Tibial nerve (tissue), 4 donors: ENCODE measurements around the gene RASSF6. TPM values are rescaled to one million over a fixed set of nuclear protein-coding genes. Genes with fewer than 3 reads are reported as not detected.
"Not testable (repeated sequence)": the region's sequence is repeated elsewhere in the genome, so short reads cannot be mapped to it uniquely, and the experiment has no call there.

Experiments used
- DNase-seq, 2 donors: peaks; one replicate each; pipeline ENCODE4 v3.0.0-alpha.2; 2019; ENCODE audit warnings: low spot score in 2 of 2
- H3K27ac ChIP-seq, 4 donors: fragments of 200-600 bp; sonication (generic) in 3 of 4; one replicate each; pipeline ENCODE4 v1.5.1; 2017 to 2019; ENCODE audit warnings: mild to moderate bottlenecking in 1 of 4
- H3K27me3 ChIP-seq, 2 donors: fragments of 200-600 bp; sonication (generic) in 1 of 2; one replicate each; pipeline versions ENCODE4 v1.5.1 to v1.6.0; 2017 to 2019
- H3K36me3 ChIP-seq, 3 donors: fragments of 200-600 bp; sonication (generic); one replicate each; pipeline ENCODE4 v1.5.1; 2018 to 2019
- H3K4me1 ChIP-seq, 4 donors: fragments of 200-600 bp; sonication (generic) in 3 of 4; one replicate each; pipeline ENCODE4 v1.5.1; 2017 to 2019
- H3K4me3 ChIP-seq, 4 donors: fragments of 200-600 bp; sonication (generic) in 3 of 4; one replicate each; pipeline ENCODE4 v1.5.1; 2017 to 2019; ENCODE audit warnings: mild to moderate bottlenecking in 1 of 4, moderate library complexity in 1 of 4
- H3K9me3 ChIP-seq, 4 donors: fragments of 200-600 bp; sonication (generic) in 3 of 4; one replicate each; pipeline ENCODE4 v1.5.1; 2017 to 2019
- EP300 ChIP-seq, 2 donors: sonication (generic); formaldehyde crosslinking; IDR thresholded peaks; one replicate each; pipeline ENCODE4 v1.6.1; 2017; ENCODE audit warnings: antibody characterized with exemption in 2 of 2, mild to moderate bottlenecking in 1 of 2
- POLR2A ChIP-seq, 2 donors: fragments of 450-650 bp; IDR thresholded peaks; one replicate each; pipeline ENCODE4 v1.6.1; 2017; ENCODE audit warnings: antibody characterized with exemption in 2 of 2, mild to moderate bottlenecking in 2 of 2, moderate library complexity in 2 of 2
- WGBS, 2 donors: methylation state at CpG; one replicate each; pipeline ENCODE4 v1.1.5; 2018; 5-methylcytosine and 5-hydroxymethylcytosine counted together
- total RNA-seq, 4 donors: library from RNA; depleted of rRNA; stranded (reverse); fragments of >200 nt; gene quantifications; one replicate each; pipeline ENCODE4 v1.1.0, GENCODE V29; 2016
- TF ChIP-seq, protein P1 (sequence below), 5 experiments: fragments of 200-600 bp in 3 of 5; fragments of 450-650 bp in 2 of 5; sonication (generic) in 3 of 5; IDR thresholded peaks; one replicate each; pipeline ENCODE4 v1.5.1; 2016 to 2019; ENCODE audit warnings: antibody characterized with exemption in 5 of 5, mild to moderate bottlenecking in 3 of 5, moderate library complexity in 2 of 5

The RASSF6 gene
- total RNA-seq, 4 donors from 2014 or later: not detected

GRCh38 chr4:73575660-73576059, 44.6 kb downstream of the RASSF6 start:
- Histone ChIP-seq H3K4me3 (no peak overlapping the region), H3K36me3 (no peaks in the 10 kb centered on the region), H3K9me3 (no peaks in the 10 kb centered on the region), H3K27ac (no peak overlapping the region), H3K27me3 (no peaks in the 10 kb centered on the region), H3K4me1 (peaks cover 0 to 5% (median 0%) of the 10 kb centered on the region in 4 donors)
- DNase-seq: no peak
- TF ChIP-seq, protein P1, sequence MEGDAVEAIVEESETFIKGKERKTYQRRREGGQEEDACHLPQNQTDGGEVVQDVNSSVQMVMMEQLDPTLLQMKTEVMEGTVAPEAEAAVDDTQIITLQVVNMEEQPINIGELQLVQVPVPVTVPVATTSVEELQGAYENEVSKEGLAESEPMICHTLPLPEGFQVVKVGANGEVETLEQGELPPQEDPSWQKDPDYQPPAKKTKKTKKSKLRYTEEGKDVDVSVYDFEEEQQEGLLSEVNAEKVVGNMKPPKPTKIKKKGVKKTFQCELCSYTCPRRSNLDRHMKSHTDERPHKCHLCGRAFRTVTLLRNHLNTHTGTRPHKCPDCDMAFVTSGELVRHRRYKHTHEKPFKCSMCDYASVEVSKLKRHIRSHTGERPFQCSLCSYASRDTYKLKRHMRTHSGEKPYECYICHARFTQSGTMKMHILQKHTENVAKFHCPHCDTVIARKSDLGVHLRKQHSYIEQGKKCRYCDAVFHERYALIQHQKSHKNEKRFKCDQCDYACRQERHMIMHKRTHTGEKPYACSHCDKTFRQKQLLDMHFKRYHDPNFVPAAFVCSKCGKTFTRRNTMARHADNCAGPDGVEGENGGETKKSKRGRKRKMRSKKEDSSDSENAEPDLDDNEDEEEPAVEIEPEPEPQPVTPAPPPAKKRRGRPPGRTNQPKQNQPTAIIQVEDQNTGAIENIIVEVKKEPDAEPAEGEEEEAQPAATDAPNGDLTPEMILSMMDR (IDR thresholded peaks at IDR 0.05): no peak
- TF ChIP-seq POLR2A (IDR thresholded peaks at IDR 0.05): no peak
- TF ChIP-seq EP300 (IDR thresholded peaks at IDR 0.05): no peak

DNA sequence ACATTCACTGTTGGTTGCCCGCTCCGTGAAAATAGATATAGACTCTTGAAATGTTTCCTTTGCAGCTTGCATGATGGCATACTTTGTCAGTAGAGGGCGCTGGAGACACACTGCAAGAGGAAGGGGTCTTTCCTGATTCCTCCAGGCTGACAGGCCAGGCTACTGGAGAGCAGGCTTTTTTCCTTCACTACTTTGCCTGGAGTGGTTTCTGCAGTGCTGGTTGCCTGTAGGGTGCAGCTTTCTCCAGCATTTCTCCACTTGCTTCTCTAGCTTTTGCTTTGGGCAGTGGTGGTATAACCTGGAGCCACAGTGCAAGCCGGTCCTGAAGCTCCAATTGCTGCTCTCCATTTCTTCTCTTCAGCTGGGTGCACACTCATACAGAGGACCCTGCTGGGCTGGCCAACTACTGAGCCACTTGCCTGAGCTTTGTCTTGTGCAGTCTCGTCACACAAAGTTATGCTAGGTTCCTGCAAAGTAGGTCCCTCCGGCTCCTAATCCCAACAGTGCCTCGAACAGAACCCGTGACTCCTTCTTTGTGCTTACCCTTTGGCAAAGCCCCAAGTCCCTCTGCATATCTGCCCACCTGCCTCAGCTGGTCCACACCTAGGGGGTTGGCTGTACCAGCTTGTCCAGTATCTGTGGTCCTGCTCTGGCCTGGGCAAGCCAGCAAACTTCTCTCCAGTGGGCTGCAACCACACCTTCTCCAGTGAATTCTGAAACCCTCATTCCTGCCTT, 46.3 kb downstream of the RASSF6 start:
- TF ChIP-seq, protein P1 (IDR thresholded peaks at IDR 0.05): peak in 4 of 5 experiments; percentile 37 to 61 (median 49)
- TF ChIP-seq POLR2A (IDR thresholded peaks at IDR 0.05): no peak
- DNase-seq: peak; percentile 15 to 70
- WGBS, 2 donors: 62 to 66% methylated on average over 8 of the region's 8 CpGs
- Histone ChIP-seq H3K4me1 (peaks cover 0 to 5% (median 0%) of the 10 kb centered on the region in 4 donors), H3K4me3 (no peak overlapping the region), H3K27me3 (no peaks in the 10 kb centered on the region), H3K27ac (no peak overlapping the region), H3K36me3 (no peaks in the 10 kb centered on the region), H3K9me3 (no peaks in the 10 kb centered on the region)

GRCh38 chr4:73550865-73551264, 69.4 kb downstream of the RASSF6 start:
- H3K9me3 ChIP-seq: peaks cover 0 to 10% (median 0%) of the 10 kb centered on the region in 4 donors
- not testable (repeated sequence) for H3K4me1 ChIP-seq, H3K4me3 ChIP-seq, DNase-seq, H3K27me3 ChIP-seq, H3K36me3 ChIP-seq, H3K27ac ChIP-seq
- WGBS, 2 donors: 88 to 92% methylated on average over 11 of the region's 11 CpGs

DNA sequence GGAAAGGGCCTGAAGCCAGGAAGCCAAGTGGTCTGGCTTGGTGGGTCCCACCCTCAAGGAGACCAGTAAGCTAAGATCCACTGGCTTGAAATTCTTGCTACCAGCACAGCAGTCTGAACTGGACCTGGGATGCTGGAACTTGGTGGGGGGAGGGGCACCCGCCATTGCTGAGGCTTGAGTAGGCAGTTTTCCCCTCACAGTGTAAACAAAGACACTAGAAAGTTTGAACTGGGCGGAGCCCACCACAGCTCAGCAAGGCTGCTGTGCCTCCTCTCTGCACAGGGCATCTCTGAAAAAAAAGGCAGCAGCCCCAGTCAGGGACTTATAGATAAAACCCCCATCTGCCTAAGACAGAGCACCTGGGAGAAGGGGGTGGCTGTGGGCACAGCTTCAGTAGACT, 75.6 kb downstream of the RASSF6 start:
- Histone ChIP-seq H3K27me3 (no peaks in the 10 kb centered on the region), H3K4me1 (no peaks in the 10 kb centered on the region), H3K27ac (no peak overlapping the region), H3K36me3 (no peaks in the 10 kb centered on the region), H3K4me3 (no peak overlapping the region), H3K9me3 (no peaks in the 10 kb centered on the region)
- TF ChIP-seq POLR2A (IDR thresholded peaks at IDR 0.05) (no peak), EP300 (IDR thresholded peaks at IDR 0.05) (no peak)
- TF ChIP-seq, protein P1 (IDR thresholded peaks at IDR 0.05): no peak
- WGBS, 2 donors: 88 to 93% methylated on average over 2 of the region's 2 CpGs
- no peak for DNase-seq

GRCh38 chr4:73541251-73541650, 79.0 kb downstream of the RASSF6 start:
- H3K27me3 ChIP-seq: no peaks in the 10 kb centered on the region
- H3K9me3 ChIP-seq: no peaks in the 10 kb centered on the region
- DNase-seq: no peak
- TF ChIP-seq POLR2A (IDR thresholded peaks at IDR 0.05): no peak
- TF ChIP-seq EP300 (IDR thresholded peaks at IDR 0.05): no peak
- TF ChIP-seq, protein P1 (IDR thresholded peaks at IDR 0.05): no peak
- H3K36me3 ChIP-seq: no peaks in the 10 kb centered on the region
- no peaks in the 10 kb centered on the region for H3K4me1 ChIP-seq
- no peak overlapping the region for H3K27ac ChIP-seq
- 62 to 72% methylated on average over 3 of the region's 3 CpGs for WGBS, 2 donors
- H3K4me3 ChIP-seq: no peak overlapping the region
